Right hindlimb (tissue), 1 donor: Measurements from ENCODE around the gene TMEM144.

Experiments used
- DNase-seq: peaks from one replicate; pipeline ENCODE4 v3.0.0-alpha.2; 2018

Gene TMEM144

DNA sequence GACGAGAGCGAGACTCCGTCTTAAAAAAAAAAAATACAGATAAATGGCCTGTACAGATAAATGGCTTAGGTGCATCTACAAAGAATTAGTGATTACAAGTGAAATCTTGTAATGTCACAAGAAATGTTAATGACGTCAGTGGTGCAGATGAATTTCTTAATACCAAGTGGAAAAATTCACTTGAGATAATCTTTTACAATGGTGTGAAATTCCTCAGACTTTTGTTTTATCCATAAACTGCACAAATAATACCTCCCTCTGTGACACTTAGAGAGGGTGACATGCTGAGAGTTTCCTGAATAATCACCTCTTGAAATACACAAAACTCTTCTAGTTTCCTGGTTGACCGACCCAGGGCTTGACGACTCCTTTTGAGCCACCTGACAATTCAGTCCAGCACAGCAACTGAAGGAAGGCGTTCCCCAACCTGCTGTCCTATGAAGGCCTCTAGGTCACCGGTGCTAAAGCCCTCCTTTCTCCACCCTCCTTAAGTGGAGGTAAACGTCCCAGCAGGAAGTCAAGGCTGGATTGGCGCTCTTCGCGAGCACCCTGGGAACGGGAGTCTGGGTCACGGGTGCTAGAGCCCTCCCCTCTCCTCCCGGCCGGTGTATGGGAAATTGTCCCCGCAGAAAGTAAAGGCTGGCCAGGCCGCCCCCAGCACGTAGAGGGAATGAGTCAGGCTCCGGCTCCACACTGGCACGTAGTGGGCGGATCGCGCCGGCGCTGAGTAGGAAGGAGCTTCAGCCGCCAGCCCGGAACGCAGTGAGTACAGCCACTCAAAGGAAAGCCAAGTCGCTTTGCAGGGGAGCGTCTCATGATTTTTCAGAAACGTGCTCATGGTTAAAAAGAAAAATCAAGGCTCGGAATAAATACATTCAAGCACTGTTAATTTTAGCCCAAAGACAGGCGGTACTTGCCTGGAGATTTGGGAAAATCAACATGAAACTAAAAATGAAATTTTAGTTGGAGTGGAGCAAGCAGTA is at the start of gene TMEM144:
Gene TMEM144, plus strand, starts transcription at position 662 of the 983 bp plus-strand sequence. CDS start 2,182 bp downstream, outside the sequence.
- peak; percentile 89 for DNase-seq

DNA sequence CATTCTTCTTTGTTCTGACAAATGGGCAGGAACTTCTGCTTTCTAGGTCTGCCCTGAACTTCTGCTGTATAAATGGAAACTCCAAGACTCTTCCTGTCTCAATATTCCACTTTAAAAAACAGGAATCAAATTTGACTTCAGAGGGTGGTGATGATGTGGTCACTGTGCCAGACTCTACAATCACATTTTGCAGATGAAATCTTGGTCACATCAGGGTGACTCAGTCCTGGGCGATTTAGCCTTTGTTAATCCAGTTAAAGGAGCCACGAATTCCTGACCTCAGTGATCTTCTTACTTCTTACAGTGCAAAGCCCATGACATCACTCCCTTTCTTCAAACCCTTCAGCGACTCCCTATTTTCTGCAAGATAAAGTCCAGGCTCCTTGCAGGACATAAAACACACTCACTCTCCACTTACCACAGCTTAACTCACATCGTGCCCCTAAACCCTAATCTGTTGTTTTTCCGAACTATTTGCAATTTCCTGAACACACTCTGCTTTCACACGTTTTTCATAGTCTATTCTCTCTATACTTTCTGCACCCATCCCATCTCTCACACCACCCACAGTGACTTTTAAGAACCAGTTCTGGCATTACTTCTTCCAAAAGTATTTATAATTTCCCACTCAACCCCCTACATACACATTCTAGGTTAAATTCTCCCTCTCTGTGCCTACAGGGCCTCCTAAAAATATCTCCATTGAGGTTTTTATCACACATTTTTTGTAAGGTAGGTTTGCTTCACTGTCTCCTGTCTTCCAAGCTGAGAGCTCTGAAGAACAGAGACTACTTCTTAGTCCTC is 48.5 kb upstream of the TMEM144 start:
- no peak for DNase-seq

DNA sequence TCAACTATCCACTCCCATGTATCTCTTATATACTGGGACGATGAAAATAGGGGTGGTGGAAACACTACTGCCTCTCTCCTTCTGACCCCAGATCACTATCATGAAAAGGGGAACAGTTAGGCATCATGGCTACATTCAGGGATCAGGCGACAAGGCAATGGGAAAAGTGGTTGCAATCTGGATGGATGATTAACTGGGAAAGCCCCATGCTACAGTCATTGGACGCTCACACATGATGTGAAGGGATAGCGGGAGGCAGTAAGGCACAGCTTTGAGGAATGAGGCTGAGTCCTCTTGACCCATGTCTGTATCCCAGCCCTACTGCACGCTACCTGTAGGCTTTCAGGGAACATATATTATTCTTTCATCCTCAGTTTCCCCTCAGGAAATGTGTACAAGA is 47.7 kb upstream of the TMEM144 start:
- DNase-seq: no peak

DNA sequence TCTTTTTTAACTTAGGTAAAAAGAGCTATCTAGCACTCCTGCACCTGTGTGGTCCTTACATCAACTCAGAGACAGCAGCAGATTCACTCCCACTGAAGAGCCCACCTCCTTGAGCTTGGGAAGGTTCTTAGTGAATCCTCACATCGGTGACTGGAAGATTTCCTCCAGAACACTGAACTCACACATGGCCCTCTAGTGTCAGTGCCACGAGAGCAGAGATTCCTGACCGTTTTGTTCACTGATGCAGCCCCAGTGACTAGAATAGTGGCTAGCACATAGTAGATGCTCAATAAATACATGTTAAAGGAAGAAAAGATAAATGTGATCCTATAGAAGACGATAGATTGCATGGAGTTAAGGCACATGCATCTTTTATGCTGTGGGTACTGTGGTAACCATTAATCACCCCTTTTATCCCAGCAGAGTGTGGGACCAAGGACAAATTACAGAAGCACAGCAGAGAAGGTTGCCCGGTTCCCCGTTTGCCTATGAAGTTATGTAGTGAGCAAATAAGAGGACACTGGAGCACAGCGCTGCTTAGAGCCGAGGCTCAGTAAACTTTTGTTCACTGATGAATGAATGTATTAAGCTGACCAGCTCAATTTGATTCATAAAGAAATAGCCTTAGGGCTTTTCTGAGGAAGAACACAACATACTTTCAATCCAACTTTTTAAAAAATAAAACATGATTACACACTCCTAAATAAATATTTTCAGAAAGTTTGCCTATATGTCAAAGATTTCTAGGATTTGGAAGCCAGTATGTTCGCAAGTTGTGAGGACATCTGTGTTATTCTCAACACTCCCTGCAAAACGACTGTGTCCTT is 46.1 kb upstream of the TMEM144 start:
- DNase-seq: no peak

DNA sequence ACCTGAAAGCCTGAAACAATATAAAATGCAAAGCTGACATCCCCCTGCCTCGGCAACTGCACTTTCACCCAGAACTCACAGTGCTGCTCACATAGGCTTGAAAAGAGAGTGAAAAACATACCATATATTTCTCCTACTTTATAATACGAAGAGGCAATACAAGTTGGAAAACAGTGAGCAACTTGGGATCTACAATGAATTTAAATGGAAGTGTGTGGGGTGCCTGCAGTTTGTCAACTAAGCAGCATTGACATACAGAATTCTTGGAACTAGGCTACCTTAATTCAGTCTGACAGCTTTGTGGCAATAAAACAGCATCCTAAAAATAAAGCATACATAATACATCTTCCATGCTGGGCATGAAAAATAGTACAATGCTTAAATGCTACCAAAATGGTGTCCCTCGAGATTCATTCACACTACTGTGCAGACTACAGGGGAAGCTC is 45.5 kb upstream of the TMEM144 start:
- DNase-seq: no peak

DNA sequence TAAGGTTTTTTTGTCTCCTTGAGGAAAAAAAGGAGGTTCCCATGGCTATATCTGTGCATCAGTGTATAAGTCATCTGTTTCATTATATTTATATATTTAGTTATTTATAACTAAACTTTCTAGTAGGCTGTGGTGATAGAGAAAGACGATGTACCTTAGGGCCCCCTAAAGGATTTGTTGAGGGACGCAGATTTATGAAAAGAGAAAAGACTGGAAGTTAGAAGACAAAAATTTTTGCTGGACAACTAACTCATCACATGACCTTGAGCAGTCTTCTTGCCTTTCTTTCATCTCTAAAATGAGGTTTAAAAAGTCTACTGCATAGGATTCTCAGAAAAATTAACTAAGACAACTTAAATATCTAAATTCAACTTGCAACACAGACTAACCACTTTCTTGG is 43.6 kb upstream of the TMEM144 start:
- DNase-seq: no peak

DNA sequence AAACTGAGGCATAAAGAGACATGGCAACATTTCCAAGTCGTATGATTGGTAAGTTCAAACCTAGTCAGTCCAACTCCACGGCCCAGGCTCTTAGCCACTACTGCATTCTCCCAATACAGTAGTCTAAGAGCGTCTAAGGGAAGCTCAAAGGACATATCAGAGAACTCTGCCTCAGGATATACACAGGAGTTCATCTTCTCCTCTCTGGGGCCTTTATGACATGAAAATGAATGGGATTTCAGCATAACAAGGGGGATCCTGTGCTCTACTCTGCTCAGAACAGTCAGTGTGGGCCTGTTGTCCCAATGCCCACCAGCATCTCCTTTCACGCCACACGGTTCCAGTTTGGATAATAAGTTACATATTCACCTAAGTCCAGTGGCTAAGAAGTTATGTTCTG is 41.7 kb upstream of the TMEM144 start:
- no peak for DNase-seq

DNA sequence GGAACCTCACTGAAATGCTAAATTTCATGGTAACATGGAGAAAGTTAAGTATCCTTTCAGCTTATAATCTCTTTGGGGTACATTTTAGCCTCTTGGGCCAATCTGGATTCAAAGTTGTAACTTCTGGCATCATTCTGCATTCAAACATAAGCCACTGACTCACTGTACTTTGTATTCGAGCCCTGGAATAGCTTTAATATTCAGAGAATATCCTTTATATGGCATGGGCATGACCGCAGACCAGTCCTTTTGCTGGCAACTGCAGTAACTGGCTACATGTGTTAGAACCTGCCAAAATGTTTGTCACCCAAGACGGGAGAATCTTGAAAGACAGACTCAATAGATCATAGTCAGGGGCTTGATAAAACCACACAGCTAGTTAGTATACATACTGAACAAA is 40.8 kb upstream of the TMEM144 start:
- no peak for DNase-seq

DNA sequence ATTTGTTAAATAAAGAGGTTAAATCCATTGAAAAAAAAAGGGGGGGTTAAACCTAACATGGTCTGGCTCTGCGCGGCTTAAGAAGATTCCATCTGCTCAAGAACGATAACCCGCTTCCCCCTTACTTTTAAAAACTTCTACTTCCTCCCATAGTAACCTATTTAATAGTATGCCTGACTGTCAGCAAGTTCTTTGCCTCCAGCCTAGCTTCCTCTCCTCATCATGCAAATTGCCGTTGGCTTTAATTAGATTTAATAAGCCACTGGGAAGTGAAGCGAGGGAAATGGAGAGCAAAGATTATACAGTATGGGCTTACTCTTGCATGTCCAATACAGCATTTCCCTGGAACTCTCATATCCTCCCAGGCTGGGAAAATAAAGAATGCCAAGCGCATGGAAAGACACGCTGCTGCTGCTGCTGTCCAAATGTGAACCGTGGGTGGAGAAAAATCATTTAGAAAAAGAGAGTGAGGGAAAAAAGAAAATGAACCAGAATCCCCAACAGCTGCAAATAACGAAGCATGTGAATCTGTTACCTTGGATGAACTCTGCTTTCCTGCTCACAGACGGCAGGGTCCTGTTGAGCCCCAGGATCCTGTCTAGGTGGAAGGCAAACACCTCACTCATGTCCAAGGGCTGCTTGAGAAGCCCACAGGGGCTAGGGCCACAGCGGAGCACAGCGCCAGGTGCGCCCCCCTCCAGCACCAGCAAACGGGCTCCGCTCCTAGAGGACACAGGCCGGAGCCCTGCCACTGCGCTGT is 40.2 kb upstream of the TMEM144 start:
- DNase-seq: peak; percentile 71

DNA sequence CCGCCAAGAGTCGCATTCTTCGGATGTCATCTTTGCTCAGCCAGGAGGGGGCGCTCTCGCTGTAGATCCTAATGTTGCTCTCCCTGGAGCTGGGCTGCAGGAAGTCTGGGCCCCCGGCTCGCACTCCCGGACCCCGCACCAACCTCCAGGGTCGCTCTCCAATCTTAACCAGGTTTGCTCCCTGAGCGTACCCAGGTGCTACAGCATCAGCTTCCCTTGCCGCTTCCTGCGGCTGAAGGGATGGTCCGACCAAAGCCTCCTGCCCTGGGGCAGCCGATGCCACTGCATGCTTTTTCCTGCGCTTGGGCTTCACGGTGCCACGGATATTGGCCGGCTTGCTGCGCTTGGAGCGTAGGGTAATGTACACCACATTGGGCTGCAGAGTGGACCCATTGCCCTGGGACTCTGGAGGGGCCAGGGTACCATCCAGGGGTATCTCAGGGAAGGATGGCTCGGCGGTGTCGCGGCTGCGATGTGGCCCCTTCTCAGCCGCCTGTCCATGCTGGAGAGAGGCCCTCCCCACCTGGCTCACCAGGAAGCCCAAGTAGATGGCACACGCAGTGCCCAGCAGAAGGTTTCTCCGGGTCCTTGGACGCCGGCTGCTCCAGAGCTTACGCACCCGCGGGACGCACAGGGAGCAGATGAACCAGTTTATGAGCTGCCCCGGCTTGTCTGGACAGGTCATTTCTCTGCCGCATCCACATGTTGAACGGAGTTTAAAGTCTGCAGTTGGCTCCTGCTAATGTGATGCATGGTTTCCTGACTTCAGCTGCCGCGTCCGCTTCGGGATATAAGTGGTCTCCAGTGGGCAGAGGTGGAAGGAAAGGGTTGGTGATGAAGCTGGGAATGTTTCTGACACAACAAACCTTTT is 39.4 kb upstream of the TMEM144 start:
- peak; percentile 52 for DNase-seq

DNA sequence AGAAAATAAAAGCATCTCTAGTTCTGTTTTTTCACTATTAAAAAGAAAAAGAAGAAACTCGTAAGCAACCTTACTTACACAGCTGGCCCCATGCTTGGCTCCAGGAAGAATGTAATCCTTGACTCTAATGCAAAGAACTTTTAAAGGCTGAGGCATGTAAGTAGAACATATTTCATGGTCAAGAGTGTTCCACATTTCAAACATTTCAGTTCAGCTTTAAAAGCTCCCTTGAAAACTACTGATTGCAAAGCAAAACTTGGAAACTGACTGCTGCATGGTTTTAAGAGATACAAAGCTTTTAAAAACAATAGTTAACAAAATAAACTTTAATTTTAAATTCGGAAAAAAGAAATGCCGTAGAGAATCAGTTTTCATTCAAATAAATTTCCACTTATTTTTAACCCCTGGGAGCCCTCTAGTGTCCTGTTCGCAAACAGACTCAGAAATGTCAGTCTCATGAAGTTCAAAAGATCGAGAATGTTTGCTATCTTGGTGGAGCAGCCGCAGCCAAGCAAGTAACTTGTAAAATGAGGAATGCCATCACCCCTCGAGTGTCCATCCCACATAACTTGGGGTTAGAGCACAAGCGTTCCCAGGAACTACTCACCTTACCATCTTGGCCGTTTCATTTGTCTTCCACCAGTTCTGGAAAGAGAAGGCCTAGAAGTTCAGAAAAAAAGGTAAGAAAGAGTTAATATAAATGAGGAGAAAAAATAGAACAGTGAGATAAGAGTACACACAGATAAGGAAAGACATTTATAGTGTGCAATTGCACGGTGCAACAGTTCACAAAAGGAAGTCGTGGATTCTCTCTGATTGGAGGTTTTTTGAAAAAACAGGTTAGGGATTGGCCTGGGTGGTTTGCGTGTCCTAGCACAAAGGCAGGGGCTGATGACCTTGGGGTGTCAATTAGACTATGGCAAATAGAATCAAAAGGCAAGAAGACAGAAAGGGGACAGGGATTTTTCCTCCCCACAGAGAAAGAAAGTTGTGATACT is 37.7 kb upstream of the TMEM144 start, which contains the start of gene GASK1B:
Gene GASK1B, minus strand, starts transcription at position 765 of the 998 bp plus-strand sequence. CDS start 1,650 bp downstream, outside the sequence.
- DNase-seq: peak; percentile 31

DNA sequence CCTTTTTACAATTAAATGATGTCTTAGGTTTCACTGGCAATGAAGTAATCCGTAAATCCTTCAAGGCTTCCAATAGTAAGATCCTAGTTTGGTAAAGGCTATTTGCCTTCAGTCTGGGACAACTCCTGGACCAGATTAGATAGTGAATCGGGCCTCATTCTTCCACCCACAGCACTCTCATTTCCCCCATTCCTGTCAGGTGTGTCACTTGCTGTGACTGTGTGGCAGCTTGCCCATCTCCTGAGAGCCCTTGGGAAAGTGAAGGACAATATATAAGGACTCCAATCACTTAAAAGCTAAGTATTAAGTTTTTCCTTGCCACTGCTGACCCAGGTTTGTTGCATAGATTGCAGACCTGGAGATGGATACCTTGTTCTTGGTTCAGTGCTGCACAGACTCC is 34.2 kb upstream of the TMEM144 start:
- no peak for DNase-seq

DNA sequence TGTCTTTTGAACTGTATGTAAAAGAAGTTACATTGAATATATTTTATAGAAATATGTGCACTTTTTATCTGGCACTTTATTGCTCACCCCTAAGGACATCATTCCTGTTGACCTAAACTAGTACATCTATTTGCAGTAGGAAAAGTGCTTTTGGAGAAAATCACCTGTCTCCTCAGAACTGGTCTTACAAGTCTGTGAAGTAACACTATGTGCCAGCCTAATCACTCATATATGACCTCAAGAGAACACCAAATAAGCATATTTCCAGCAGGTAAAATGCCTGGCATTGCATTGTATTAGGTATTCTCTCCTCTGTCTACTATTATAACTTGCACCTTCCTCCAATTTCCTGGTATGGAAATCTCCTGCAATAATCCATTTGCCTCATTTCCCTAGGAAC is 33.5 kb upstream of the TMEM144 start:
- DNase-seq: no peak

DNA sequence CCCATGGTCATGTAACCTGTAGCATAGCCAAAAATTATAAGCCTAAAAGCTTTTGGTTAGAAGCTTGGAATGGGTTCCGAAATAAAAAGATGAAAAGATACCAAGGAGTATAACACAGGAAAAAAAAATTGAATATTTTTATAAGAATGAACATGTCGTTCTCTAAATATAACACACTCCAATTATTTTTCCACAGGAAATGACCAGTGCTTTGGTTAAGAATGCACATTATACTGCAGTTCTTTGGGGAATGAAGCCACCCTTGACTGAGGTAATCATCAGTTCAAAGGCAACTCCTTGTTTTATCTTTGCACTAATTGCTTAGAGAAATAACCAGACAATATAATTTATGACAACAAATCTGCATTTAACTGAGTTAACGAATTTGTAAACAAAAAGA is 30.8 kb upstream of the TMEM144 start:
- no peak for DNase-seq

DNA sequence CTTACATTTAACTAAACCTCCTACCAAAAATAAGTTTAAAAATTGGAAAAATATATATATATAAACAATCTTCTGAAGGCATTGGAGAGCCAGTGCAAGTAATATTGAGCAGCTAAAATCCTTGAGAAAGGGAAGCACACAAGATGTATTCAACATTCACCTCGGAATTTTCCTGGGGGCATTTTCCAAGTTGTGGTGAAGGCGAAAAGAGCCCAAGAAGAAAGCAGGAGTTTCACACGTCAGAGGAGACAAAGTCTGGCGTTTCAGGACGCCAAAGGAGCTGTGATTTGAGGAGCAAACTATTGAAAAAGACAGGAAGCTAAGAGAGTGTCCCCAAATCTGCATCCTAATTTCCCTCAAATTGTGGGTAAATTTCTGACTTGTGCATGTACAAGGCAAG is 28.4 kb upstream of the TMEM144 start:
- no peak for DNase-seq

DNA sequence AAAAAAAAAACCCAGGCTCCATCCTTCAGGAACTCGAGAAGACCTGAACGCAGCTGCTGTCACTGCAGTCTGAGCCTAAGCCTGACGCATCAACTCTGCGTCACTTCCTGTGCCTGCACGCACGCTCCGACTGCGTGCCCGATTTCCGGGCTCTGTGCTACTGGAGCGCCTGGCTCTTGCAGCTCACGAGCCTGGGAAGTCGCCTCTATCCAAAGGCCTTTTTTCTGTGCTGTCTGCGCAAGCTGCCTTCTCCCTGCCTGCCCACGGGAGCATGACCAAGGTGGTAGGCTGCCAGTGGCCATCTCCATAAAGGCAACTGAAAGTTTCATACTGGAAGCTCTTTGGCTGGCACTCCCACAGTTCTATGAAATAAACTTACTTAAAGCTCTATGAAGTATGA is 27.6 kb upstream of the TMEM144 start:
- peak; percentile 43 for DNase-seq

DNA sequence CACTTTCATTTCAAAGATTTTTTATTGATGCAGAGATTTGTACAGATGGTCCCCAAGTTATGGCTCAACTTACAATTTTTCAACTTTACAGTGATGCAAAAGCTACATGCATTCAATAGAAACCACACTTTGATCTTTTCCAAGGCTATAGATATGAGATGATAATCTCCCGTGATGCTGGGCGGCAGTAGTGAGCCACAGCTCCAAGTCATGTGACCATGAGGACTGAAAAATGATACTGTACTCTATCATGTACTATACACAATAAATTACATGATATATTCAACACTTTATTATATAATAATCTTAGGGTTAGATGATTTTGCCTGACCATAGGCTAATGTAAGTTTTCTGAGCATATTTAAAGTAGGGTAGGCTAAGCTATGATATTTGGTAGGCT is 23.5 kb upstream of the TMEM144 start:
- DNase-seq: no peak

DNA sequence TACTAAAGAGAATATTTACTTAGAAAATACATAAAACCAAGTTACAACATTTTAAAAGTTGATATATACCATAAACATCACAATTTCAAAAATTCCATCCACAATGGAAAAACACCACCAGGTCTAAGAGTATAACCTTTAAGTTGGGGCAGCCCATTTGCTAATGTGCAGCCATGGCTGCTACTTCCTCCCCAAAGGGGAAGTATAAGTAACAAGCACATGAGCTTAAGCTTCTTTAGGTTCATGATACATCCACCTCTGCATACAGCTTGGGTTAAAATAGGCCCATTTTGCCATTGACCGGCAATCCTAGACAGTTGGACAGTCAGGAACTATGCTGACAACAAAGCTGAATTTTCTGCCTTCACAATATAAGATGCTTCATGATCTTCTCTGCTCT is 20.9 kb upstream of the TMEM144 start:
- DNase-seq: no peak

DNA sequence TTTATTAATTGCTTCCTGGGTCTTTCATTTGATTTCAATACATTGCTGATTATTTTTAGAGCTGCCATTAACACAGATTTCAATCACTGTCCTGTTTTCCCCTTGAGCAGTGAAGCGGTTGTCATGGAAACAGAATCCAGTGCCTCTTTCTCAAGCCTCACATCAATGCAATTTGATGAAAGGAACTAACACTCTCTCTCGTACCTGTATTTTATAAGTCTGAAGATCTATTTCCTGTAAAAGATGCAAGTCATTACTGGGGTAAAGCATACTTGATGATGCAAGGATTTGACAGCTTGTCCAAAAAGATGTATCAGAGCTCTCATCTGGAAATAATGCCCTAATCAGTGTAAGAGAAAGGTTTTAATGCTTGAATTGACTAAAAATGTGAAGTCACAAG is 19.6 kb upstream of the TMEM144 start:
- no peak for DNase-seq
